Osteoblast (primary cell): ENCODE results near the gene WDFY4. TPM values are rescaled to one million over a fixed set of nuclear protein-coding genes. Genes with fewer than 3 reads are reported as not detected.

ENCODE experiments used
- DNase-seq: peaks from one replicate; pipeline ENCODE4 v3.0.0; 2011; ENCODE audit warnings: low spot score, mixed read lengths; ENCODE audit not compliant: insufficient read length; ENCODE audit errors: missing footprints
- H2AFZ ChIP-seq: 2 replicates; pipeline ENCODE4 v1.6.0; 2011; ENCODE audit warnings: mild to moderate bottlenecking, low read length
- H3K27ac ChIP-seq: 2 replicates; pipeline ENCODE4 v1.5.1; 2011; ENCODE audit warnings: mild to moderate bottlenecking, low read depth, low read length, moderate library complexity
- H3K27me3 ChIP-seq: 2 replicates; pipeline ENCODE4 v1.6.0; 2012; ENCODE audit warnings: mild to moderate bottlenecking, control low read depth, inconsistent platforms, low read length, moderate library complexity; ENCODE audit not compliant: insufficient read depth
- H3K36me3 ChIP-seq: 2 replicates; pipeline ENCODE4 v1.5.1; 2011; ENCODE audit warnings: mild to moderate bottlenecking, low read length, control low read depth, moderate library complexity; ENCODE audit not compliant: insufficient read depth
- H3K4me1 ChIP-seq: 2 replicates; pipeline ENCODE4 v1.5.1; 2011; ENCODE audit warnings: mild to moderate bottlenecking, low read length, control low read depth, moderate library complexity; ENCODE audit not compliant: insufficient read depth
- H3K4me2 ChIP-seq: 2 replicates; pipeline ENCODE4 v1.6.0; 2011; ENCODE audit warnings: mild to moderate bottlenecking, low read length; ENCODE audit not compliant: insufficient read depth
- H3K4me3 ChIP-seq: fragments of 200-600 bp; sonication (generic); 3 replicates; pipeline ENCODE4 v1.5.1; 2012; ENCODE audit warnings: mild to moderate bottlenecking, low read length, inconsistent platforms; ENCODE audit not compliant: insufficient read depth
- H3K79me2 ChIP-seq: 2 replicates; pipeline ENCODE4 v1.6.0; 2012; ENCODE audit warnings: mild to moderate bottlenecking, low read length, control low read depth, inconsistent platforms; ENCODE audit not compliant: insufficient read depth
- H3K9me3 ChIP-seq: 2 replicates; pipeline ENCODE4 v1.5.1; 2011; ENCODE audit warnings: low read depth, low read length, control low read depth
- H4K20me1 ChIP-seq: 2 replicates; pipeline ENCODE4 v1.6.0; 2012; ENCODE audit warnings: mild to moderate bottlenecking, low read length, control low read depth; ENCODE audit not compliant: insufficient read depth
- total RNA-seq: library from RNA; depleted of rRNA; stranded (reverse); fragments of >200 nt; gene quantifications from 2 replicates; pipeline ENCODE4 v1.2.3, GENCODE V29; 2012
- TF ChIP-seq, protein P1 (sequence below): IDR thresholded peaks from 2 replicates; pipeline ENCODE4 v1.5.1; 2011; ENCODE audit warnings: mild to moderate bottlenecking, low read depth, low read length, moderate library complexity; ENCODE audit errors: extremely low read depth

The WDFY4 gene
- total RNA-seq, 1 donor, result 0.36 TPM

DNA sequence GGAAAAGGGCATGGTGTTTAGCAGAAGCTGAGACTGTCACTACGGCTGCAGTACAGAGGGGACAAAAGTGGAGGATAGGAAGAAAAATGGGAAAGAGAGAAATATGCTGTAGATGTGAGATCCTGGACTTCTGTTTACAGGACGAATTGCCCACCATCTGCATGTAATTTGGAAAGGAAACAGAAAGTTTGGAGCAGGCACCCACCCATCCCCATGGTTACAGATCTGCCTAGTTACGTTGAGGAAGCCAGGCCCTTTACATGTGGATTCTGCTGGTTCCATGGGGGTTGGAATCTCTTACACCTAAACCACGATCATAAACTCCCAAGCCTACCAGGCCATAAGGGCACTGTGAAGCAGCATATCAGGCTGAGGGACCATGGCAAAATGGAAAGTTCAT lies 84.3 kb downstream of the WDFY4 start:
- no peaks in the 10 kb centered on the region for H3K4me1 ChIP-seq
- H3K4me2 ChIP-seq, result no peak overlapping the region
- TF ChIP-seq, protein P1, sequence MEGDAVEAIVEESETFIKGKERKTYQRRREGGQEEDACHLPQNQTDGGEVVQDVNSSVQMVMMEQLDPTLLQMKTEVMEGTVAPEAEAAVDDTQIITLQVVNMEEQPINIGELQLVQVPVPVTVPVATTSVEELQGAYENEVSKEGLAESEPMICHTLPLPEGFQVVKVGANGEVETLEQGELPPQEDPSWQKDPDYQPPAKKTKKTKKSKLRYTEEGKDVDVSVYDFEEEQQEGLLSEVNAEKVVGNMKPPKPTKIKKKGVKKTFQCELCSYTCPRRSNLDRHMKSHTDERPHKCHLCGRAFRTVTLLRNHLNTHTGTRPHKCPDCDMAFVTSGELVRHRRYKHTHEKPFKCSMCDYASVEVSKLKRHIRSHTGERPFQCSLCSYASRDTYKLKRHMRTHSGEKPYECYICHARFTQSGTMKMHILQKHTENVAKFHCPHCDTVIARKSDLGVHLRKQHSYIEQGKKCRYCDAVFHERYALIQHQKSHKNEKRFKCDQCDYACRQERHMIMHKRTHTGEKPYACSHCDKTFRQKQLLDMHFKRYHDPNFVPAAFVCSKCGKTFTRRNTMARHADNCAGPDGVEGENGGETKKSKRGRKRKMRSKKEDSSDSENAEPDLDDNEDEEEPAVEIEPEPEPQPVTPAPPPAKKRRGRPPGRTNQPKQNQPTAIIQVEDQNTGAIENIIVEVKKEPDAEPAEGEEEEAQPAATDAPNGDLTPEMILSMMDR, result no peak

DNA sequence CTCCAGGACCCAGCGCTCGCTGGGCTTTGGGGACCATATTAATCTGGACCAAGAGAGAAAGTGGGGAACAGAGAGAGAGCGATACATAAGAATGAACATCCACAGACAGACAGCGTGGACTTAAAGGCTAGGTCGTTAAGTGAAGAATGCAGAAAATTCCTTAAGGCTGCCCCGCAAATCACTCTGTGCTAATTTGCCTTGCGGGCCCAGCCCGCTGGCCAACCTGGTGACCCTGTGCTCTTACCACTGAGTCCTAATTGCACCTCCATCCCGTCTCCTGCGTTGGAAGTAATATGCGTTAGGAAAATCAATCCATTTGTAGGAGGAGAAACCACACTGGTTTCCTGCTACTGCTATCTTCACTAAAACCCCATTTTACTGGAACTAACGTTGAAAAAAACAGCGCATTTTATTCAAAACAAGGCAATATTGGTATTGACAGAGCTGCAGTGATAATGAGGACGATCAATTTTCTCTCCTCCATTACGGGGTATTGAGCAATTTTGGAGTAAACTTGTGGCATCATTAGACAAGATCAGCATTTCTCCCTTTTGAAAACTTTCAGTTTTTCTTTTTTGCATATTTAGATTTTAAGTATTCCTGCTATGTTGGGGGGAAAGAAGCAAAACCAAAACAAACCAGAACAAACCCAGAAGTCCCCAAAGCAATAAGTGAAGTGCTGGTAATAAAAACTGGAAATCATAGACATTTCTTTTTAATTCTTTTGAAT lies 85.2 kb downstream of the WDFY4 start:
- H3K27ac ChIP-seq, result no peak overlapping the region
- H3K4me2 ChIP-seq, result no peak overlapping the region
- H3K4me1 ChIP-seq, result no peaks in the 10 kb centered on the region

More for the DNA sequence above, 84.3 kb downstream of the WDFY4 start:
- DNase-seq, result no peak
- H4K20me1 ChIP-seq, result no peaks in the 10 kb centered on the region
- no peak overlapping the region for H3K27ac ChIP-seq
- H3K4me3 ChIP-seq, result no peak overlapping the region
- no peaks in the 10 kb centered on the region for H3K9me3 ChIP-seq
- H3K79me2 ChIP-seq, result no peaks in the 10 kb centered on the region
- no peak overlapping the region for H2AFZ ChIP-seq
- H3K36me3 ChIP-seq, result no peaks in the 10 kb centered on the region
- H3K27me3 ChIP-seq, result no peaks in the 10 kb centered on the region

DNA sequence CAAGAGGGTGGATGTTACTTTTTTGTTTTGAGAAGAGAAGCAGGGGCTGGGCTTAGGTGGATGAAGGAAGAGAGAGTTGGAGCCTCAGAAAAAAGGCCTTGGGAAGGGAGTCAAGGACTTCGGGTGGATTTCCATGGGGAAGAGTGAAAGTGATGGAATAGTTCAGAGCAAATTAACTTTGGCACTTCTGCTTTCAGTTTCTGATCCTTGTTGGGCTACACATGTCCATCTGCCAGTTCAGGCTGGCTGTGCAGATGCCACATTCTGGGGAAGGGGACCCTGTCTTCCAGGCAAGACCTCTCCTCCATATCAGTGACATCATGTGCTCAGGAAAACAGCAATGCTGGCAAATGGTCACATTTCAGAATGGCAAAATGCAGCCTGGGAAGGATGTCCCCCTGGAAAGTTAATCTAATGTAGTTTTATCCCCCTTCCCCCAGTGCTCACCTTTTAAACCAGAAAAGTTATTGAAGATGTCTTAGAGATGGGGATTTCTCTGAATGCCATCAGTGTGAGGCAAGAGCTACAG lies 86.0 kb downstream of the WDFY4 start:
- no peaks in the 10 kb centered on the region for H3K36me3 ChIP-seq
- H3K4me3 ChIP-seq, result no peak overlapping the region
- no peaks in the 10 kb centered on the region for H4K20me1 ChIP-seq
- H3K4me1 ChIP-seq, result no peaks in the 10 kb centered on the region
- no peaks in the 10 kb centered on the region for H3K27me3 ChIP-seq
- no peak overlapping the region for H3K4me2 ChIP-seq
- H2AFZ ChIP-seq, result no peak overlapping the region
- H3K79me2 ChIP-seq, result no peaks in the 10 kb centered on the region
- DNase-seq, result no peak
- H3K9me3 ChIP-seq, result no peaks in the 10 kb centered on the region
- H3K27ac ChIP-seq, result no peak overlapping the region
- TF ChIP-seq, protein P1, result no peak

More for the DNA sequence above, 85.2 kb downstream of the WDFY4 start:
- TF ChIP-seq, protein P1, result no peak
- H3K27me3 ChIP-seq, result no peaks in the 10 kb centered on the region
- no peaks in the 10 kb centered on the region for H4K20me1 ChIP-seq
- no peak overlapping the region for H3K4me3 ChIP-seq
- H3K36me3 ChIP-seq, result no peaks in the 10 kb centered on the region
- no peak for DNase-seq
- H2AFZ ChIP-seq, result no peak overlapping the region
- H3K9me3 ChIP-seq, result no peaks in the 10 kb centered on the region
- no peaks in the 10 kb centered on the region for H3K79me2 ChIP-seq

DNA sequence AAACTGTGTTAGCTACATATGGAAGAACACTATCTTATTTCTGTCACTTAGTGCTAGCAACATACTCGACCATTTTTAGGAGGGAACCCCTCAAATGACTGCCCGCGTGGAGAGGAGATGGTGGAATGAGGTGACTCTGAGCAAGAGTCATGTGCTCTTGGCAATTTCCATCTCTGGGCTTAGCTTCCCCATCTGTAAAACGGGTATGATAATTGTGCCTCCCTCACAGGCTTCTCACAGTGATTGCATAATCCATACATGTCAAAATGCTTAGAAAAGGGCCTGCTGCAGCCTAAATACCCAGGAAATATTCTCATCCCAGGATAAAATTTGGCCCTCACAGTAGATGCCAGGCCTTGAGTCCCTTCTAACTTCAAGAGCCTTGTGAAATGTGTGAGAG lies 86.6 kb downstream of the WDFY4 start:
- H3K36me3 ChIP-seq, result no peaks in the 10 kb centered on the region
- H3K4me2 ChIP-seq, result no peak overlapping the region

More for the DNA sequence above, 86.6 kb downstream of the WDFY4 start:
- Histone ChIP-seq H4K20me1 (no peaks in the 10 kb centered on the region), H3K4me1 (no peaks in the 10 kb centered on the region), H3K9me3 (no peaks in the 10 kb centered on the region), H2AFZ (no peak overlapping the region), H3K27me3 (no peaks in the 10 kb centered on the region), H3K79me2 (no peaks in the 10 kb centered on the region), H3K27ac (no peak overlapping the region), H3K4me3 (no peak overlapping the region)
- TF ChIP-seq, protein P1, result no peak
- DNase-seq, result no peak
